Loucy (cell line): ENCODE data around the gene AGBL1.

Source experiments
- CTCF ChIP-seq: fragments of 200-600 bp; sonication (generic); conservative IDR thresholded peaks from 2 replicates; pipeline ENCODE4 v1.5.1; 2014; ENCODE audit warnings: mild to moderate bottlenecking, antibody characterized with exemption, low read length
- EZH2phosphoT487 ChIP-seq: fragments of 200-600 bp; IDR thresholded peaks from 2 replicates; pipeline ENCODE4 v1.6.1; 2018; ENCODE audit warnings: antibody characterized with exemption, mild to moderate bottlenecking, moderate library complexity, borderline replicate concordance

- TF ChIP-seq EZH2phosphoT487 (no peak), CTCF (no peak)
These were observed 150.3 kb downstream of the AGBL1 start for GRCh38 chr15:86229936-86230335.
